GOT3 (cell line): ENCODE results near the gene AARS2.

Experiments used
- DNase-seq: peaks from one replicate; lab custom pipeline; 2025; ENCODE audit warnings: mixed read lengths; lab: John Stamatoyannopoulos, UW

Gene AARS2

DNA sequence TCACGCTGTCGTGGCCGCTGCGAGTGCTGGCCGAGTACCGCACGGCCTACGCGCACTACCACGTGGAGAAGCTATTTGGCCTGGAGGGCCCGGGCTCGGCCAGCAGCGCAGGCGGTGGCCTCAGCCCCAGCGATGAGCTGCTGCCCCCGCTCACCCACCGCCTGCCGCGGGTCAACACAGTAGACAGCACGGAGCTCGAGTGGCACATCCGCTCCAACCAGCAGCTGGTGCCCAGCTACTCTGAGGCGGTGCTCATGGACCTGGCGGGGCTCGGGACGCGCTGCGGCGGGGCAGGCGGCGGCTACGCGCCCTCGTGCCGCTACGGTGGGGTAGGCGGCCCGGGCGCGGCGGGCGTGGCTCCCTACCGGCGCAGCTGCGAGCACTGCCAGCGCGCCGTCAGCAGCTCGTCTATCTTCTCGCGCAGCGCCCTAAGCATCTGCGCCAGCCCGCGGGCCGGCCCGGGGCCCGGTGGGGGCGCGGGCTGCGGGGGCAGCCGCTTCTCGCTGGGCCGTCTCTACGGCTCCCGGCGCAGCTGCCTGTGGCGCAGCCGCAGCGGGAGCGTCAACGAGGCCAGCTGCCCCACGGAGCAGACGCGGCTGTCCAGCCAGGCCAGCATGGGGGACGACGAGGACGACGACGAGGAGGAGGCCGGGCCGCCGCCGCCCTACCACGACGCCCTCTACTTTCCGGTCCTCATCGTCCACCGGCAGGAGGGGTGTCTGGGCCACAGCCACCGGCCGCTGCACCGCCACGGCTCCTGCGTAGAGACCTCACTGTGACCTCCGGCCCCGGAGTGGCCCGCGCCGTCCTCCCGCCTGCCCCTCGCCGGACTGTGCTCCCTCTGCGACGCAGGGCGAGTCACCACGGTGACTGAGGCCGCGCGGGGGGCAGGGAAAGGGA is 37.1 kb downstream of the AARS2 start:
- no peak for DNase-seq

- no peak for DNase-seq
Measured at GRCh38 chr6:44275271-44275748, 37.8 kb downstream of the AARS2 start.

GRCh38 chr6:44273617-44274016 is 39.5 kb downstream of the AARS2 start:
- no peak for DNase-seq

GRCh38 chr6:44272999-44273566 is 40.1 kb downstream of the AARS2 start:
- DNase-seq: no peak

DNA sequence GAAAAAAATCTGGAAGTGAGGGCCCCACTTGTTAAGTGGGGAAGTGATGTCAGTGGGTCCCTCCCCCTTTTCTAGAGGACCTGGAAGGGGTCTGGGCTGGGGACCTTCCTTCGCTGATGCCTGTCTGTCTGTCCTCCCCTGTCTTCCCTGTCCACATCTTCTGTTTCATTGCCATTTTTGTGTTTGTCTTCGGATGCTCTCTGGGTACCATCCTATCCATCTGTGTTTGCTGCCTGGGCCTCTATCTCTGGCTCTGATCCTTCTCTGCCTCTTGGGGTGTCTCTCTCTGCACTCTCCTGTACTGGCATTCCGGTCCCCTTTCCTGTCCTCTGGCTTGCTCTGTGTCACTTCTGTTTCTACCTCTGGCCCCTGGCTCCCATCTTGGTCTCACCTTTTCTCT is 40.6 kb downstream of the AARS2 start:
- DNase-seq: no peak

GRCh38 chr6:44271914-44272313 is 41.2 kb downstream of the AARS2 start:
- DNase-seq: no peak

- DNase-seq: no peak
Measured at GRCh38 chr6:44271406-44271723, 41.8 kb downstream of the AARS2 start.

DNA sequence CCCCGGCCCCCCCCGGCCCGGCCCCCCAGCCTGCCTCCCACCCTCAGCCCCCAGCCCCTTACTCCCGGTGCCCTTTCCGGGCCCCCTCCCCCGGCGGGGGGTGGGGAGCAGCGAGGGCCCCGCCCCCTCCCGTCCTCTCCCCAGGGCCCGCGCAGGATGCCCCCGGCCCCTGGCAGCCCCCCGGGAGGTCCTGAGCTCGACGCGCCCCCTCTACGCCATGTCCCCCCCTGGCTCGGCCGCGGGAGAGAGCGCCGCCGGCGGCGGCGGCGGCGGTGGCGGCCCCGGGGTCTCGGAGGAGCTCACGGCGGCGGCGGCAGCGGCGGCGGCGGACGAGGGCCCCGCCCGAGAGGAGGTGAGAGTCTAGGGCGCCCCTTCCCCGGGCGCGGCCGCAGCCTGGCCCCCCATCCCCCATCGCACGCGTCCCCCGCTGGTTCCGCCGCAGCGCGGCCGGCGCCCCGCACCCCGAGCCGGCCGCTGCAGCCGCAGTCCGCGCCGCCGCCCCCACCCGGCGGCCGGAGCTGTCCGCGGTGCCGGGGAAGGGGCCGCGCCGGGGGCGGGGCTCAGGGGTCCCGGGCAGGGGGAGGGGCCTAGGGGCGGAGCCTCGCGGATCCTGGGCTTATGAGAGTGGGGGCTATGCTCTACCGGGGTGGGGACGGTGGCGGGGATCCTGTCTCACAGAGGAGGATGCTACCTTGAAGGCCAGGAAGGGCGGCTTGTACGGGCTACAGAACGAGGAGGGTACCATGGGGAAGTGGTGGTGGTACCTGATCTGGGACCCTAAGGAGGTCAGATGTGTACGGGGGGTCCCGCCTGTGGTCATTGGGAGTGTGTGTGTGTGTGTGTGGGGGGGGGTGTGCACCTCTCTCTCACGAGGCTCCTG is 42.4 kb downstream of the AARS2 start:
- no peak for DNase-seq

- no peak for DNase-seq
Measured at GRCh38 chr6:44269921-44270525, 43.1 kb downstream of the AARS2 start, which contains the start of gene TMEM151B. TMEM151B (plus strand) TSS chr6:44270450; CDS start chr6:44270743, 293 bp downstream.

DNA sequence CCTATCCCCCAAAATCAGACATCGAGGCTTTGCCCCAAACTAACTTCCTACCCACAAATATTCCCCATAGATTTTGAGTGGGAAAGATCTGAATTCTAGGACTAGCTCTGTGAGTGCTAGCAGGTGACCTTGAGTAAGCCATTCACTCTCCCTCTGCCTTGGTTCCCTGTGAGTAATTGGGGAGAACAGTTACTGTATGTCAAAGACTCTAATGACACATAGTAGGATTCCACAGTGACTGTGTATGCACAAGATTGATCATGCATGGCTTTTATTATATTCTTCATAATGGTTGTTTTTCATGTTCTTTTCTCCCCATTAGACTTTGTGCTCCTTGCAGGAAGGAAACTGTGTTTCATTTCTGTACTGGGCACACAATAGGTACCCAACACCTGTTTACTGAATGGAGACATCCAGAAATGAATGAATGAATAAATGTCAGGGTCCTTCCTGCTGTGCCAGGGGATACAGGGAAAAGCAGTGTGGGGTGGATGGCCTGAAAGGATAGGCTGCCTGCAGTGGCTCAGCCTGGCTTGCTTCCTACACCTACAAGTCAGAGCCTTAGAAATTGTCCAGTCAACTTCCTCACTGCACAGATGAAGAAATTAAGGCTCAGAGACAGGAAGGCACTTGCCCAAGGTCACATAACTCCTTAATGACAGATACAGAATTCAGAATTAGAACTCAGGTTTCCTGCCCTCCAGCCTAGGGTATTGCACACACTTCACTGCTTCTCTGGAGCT is 43.8 kb downstream of the AARS2 start:
- no peak for DNase-seq

DNA sequence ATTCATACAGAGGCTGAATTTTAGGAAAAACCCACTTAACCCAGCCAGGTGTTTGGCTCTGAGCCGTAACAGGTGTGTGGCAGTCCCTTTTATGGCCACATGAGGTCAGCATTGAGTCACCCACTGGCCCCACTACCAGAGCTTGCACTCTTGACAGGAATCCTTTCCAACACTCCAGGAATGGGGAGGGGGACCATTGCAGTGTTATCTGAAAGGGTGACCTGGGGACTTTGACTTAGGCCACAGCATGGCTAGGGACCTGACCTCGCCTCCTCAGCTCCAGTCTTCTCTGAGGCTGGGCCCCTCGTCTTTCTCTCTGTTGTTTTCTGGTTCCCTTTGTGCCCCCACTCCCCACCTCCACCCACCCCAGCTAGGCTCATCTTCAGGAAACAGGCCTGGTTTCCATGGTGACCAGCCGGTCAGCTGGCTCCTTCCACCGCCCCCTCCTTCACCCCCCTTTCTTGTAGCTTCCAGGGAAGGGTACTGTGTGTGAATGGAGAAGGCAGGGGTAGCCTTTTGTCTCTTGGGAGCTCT is 45.0 kb downstream of the AARS2 start:
- no peak for DNase-seq

DNA sequence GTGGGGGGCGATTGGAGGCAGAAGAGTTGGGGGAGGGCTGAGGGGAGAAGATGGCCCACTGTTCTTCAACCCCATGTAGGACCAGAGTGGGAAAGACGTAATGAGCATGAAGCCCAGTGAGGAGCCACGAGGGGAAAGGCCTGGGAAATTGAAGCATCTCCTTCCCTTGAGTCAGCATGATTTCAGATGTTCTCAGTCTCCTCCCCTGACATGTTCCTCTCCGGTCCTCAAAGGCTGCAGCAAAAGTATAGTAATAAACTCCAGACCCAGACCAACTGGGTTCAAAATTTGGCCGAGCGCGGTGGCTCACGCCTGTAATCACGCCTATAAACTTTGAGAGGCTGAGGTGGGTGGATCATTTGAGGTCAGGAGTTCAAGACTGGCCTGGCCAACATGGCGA is 45.9 kb downstream of the AARS2 start:
- no peak for DNase-seq

DNA sequence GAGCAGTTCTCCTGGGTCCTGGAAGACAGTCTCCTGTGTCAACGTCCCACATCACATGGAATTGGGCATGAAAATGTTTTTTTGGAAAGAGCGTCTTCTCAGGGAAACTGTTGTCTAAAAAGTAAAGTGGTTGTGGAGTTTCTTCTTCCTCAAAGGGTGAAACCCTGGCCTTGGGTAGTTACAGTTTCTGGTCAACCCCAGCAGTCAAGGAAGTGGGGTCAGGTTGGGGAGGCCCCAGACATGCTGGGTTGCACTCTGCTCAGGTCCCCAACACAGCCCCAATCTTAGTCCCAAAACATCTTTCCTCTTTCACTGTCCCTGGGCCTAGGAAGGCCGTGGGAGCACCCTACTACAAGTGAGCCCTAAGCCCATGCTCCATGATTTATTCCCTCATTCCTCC is 46.8 kb downstream of the AARS2 start:
- DNase-seq: no peak

- no peak for DNase-seq
Measured at GRCh38 chr6:44265722-44266233, 47.4 kb downstream of the AARS2 start.

- peak; percentile 52 for DNase-seq
Measured at GRCh38 chr6:44265007-44265721, 48.0 kb downstream of the AARS2 start, which contains the start of gene NFKBIE. NFKBIE (minus strand) TSS chr6:44265551; CDS start chr6:44265346, 205 bp downstream.

DNA sequence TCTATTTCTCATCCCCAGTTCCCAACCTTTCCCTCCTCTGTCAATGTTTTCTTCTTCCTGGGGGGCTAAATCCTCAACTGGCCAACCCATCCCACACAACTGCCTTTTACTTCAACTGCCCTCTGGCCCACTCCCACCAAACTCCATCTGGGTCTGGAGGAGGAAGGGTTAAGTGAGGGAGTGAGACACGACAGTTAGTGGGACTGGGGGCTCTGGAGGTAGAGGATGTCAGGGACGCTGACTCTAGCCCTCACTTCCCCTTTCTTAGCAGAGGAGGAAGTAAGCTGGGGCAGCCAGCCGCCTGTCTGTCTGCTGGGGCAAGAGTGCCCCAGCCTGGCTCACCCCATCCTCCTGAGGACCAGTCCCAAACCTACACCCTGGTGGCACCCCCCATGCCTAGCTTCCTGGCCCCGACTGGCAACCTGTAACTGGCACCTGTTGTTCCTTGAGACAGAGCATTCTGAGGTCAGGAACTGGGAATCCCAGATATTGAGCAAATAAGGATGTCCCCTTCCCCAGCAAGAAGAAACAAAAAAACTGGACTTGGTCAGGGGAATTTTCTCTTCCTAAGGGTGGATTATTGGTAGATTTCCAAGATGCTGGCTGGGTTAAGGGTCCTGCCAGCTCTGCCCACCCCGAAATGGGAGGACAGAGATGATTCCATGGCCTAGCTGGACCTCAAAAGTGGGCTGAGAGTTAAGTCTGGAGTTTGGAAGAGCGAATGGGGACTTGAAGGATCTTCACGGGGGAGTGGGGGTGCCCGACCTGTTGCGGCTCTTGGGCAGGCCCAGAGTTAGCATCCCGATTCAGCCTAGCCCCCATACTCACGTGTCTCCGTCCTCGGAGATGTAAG is 48.8 kb downstream of the AARS2 start:
- no peak for DNase-seq

GRCh38 chr6:44263354-44264100 is 49.6 kb downstream of the AARS2 start:
- DNase-seq: no peak
